SK-MEL-5 (cell line): ENCODE results near the gene PAIP2. TPM values are rescaled to one million over a fixed set of nuclear protein-coding genes. Genes with fewer than 3 reads are reported as not detected.
"Not testable (repeated sequence)": the region's sequence is repeated elsewhere in the genome, so short reads cannot be mapped to it uniquely, and the experiment has no call there.

ENCODE experiments used
- DNase-seq: peaks from one replicate; pipeline ENCODE4 v3.0.0-alpha.2; 2016; ENCODE audit warnings: low read depth, low spot score
- in situ Hi-C: cut with HindIII; loops from 2 replicates; pipeline ENCODE4 v1.10.0; 2016; ENCODE audit warnings: low sequenced_read_pairs, high pct_unique_total_duplicates, low pct_unique_long_range_greater_than_20kb
- total RNA-seq: library from RNA; depleted of rRNA; stranded (reverse); fragments of >200 nt; shearing (Covaris generic); gene quantifications from 2 replicates; pipeline ENCODE4 v1.2.3, GENCODE V29; 2014

Gene PAIP2
- total RNA-seq, 1 experiment from 2014 or later: 84.1 TPM

DNA sequence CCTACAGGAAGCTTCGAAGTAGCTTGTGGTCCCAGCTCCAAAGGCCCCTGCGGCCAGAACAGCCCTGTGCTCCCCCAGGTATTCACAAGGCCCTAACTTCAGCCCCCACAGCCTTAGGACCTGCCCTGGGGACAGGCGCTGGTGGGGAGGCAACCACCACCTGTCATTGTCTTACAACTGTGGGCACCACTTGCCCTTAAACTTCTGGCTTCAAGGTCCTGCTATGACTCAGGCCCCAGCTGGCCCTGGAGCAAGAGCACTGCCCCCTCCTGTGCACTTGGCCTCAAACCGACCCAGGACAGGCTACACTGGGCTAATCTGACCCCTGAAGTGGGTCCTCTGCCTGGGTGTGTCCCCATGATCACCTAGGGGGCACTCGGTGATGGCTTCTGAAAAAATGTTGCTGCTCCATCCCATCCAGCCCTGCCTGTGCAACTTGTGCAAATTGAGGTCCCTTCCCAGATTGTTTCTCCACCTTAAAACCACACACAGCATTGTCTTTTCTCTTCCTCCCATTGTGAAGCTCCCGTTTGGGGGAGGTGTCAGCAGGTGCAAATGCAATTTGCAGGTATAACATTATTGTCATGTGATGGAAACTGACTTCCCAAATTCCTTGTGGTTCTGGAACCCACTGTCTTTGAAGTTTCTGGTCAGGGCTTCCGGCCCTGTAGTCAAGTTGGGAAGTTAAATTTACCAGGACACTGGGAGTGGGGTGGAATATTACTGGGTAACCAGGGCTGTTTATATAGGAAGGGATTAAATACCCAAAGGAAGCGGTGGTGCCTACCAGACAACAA, 54.4 kb downstream of the PAIP2 start:
- DNase-seq: no peak
- in situ Hi-C loops: no loop called here

DNA sequence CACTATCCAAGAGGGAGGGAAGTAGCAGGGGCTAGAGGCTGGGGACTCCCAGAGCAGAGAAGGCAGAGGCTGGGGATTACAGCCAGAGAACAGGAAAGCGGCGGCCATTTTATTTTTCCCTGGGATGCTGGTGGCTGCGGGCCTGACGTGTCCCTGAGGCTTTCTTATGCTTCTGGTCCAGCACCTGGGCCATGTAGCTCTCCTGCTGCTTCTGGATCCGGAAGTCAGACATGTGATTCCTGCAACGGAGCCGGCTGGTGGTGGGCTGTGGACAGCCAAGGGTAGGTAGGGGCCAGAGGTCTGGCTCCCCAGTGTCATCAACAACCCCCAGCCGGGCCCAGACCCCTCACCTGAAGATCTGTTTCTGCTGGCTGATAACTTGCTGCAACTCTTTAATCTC, 55.0 kb downstream of the PAIP2 start:
- no peak for DNase-seq
- in situ Hi-C loops: no loop called here

DNA sequence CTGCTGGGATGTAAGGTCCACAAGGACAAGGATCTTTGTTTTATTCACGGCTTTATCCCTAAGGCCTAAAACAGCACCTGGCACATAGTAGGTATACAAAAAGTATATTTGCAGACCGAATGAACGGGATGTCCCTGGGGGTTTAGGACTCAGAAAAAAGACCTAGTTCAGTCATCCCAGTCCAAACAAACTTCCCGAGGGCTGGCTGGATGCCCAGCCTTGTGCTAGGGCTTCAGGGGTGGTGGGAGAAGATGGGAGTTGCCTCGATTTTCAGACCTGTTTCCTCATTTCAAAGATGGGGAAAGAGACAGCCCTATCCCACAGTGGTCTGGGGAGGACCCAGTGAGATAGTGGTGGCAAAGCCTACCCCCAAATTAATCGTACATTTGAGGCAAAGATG, 56.3 kb downstream of the PAIP2 start:
- DNase-seq: no peak
- in situ Hi-C loops: no loop called here

DNA sequence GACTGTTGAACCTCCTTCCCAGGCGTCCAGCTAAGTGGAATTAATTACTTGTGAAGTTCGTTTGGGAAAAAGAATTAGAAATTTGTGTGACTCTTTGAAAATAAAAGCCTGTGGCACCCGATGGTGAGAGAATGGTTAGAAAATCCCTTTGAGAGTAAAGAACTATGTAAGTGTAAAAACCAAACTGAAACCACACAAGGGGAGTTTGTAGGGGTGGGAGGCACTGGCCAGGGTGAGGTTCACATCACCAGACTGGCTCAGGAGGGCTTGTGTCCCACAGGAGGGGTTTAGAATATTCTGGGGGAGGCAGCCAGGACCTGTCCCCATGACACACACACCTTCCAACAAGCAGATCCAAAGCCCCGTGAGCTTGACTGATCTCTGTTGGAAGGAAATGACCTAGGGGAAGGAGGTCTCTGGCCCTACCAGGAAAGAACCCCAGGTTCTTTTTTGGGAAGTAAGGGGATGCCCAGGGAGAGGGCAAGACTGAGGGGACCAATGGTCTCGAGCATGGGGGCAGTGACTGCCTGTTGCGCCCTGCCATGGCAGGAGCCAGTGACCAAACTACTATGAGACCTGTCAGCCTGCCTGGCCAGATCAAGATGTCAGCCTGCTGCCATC, 58.0 kb downstream of the PAIP2 start:
- in situ Hi-C loops: loop anchor here (25.0 kb wide), 1 partner anchor 163 kb away; the partner anchor contains the start of gene UBE2D2

DNA sequence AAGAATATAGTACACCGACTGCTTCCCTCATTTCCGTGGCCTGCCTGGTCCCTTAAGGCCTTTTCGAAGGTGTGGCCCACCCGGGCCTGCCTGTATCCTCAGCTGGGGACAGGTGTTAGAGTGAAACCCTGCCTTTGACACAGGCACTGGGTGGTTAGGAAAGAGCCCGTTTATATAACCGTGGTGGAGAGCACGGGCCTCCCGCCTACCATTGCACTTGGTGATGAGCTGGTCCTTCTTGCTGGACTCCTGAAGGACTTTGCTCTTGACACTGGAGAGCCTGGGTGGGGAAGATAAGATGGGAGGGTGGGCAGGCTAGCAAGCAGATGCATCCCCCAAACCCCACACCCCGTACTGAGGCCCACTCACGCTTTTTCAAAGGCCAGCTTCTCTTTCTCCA, 59.9 kb downstream of the PAIP2 start:
- no peak for DNase-seq
- in situ Hi-C loops: loop anchor here (25.0 kb wide), 1 partner anchor 161 kb away; the partner anchor contains the start of gene UBE2D2

More for the DNA sequence above, 58.0 kb downstream of the PAIP2 start:
- DNase-seq: no peak

DNA sequence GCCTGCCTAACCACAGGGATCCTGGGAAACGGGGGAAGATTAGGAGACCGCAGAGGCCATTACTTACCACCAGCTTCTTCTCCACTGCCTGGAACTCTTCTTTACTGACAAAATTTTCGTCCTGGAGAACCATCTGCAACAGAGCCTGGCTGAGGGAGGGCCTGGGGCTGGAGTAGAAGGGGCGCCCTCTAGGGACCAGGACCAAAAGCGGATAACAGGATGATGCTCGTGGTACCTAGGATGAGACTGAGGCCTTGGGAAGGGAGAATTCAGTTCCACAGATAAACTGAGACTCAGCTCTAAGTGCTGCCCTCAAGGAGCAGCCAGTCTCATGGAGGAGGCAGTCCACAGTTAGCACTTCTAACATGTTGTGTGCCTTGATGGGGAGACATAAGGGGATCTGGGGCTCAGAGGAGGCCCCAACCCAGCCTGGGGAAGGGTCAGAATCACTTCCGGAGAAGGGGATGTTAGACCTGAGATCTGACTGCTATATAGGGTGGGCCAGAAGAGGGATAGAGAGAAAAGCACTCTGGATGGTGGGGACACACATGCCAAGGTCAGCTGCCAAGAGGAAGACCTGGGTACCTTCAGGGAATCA, 61.0 kb downstream of the PAIP2 start:
- in situ Hi-C loops: loop anchor here (25.0 kb wide), 1 partner anchor 160 kb away; the partner anchor contains the start of gene UBE2D2
- DNase-seq: peak; percentile 65

DNA sequence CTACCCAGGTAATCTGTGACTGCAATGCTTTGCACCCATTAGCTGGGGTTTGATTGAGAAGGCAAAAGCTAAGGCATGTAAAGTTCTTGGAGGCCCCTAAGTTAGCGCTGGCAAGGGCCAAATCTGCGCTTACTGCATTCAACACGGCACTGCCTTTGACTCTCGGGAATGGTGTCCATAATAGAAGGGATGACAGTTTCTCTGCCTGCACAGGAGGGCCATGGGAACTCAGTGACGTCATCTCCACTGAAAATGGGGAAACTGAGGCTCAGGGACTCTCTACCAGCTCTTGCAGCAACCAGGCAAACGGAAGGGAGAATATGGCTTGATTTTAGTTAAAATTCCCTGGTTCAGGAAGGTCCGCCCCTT, 61.7 kb downstream of the PAIP2 start:
- in situ Hi-C loops: loop anchor here (25.0 kb wide), 1 partner anchor 159 kb away; the partner anchor contains the start of gene UBE2D2
- DNase-seq: no peak

DNA sequence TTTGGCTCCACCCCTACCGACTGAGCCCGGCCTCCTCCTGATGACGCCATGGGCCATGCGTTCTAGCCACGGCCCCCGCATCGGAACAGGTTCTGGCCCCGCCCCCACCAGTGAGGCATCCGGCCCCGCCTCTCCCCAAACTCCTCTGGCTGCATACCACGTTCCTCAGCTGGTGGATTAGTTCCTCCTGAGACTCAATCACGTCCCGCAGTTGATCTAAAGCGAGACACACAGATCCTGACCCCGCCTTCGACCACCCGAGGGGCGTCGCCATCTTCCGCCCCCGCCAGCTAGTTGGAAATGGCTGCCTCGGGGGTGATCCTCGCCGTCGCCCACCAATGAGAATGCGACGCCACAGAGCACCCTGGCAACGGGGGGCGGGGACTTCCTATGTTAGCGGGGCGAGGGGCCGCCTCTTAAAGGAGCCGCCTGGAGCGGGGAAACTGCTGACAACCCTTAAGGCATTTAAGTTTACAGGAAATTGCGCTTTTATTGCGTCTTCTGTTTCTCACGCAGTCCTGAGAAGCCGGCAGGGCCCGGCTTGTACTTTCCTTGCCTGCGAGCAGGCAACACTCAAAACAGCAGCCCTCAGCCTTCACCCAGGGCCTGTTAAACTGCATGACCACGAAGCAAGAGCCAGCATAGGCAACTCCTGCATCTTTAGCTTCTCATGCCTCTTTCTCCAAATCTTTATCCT, 62.3 kb downstream of the PAIP2 start, which contains the start of gene SPATA24:
SPATA24 (minus strand) TSS at position 303 of the 697 bp plus-strand sequence; CDS start at position 274, 29 bp downstream.
- DNase-seq: peak; percentile 97
- in situ Hi-C loops: loop anchor here (25.0 kb wide), 1 partner anchor 158 kb away; the partner anchor contains the start of gene UBE2D2

DNA sequence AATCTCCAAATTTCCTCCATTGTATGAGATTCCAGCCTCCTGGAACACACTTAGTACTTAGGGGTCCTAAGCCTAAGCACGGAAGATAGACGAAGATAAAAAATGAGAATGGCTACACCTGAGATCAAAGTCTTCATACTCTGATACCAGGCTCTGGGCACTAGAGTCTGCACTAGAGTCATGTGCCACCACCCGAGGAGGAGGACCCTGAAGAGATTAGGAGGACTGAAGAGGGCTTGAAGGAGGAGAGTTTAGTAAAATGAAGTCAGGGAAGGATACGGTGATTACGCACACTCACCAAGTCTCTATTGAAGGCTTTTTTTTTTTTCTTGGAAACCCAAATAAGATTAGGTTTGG, 62.8 kb downstream of the PAIP2 start:
- in situ Hi-C loops: loop anchor here (25.0 kb wide), 1 partner anchor 158 kb away; the partner anchor contains the start of gene UBE2D2
- no peak for DNase-seq

DNA sequence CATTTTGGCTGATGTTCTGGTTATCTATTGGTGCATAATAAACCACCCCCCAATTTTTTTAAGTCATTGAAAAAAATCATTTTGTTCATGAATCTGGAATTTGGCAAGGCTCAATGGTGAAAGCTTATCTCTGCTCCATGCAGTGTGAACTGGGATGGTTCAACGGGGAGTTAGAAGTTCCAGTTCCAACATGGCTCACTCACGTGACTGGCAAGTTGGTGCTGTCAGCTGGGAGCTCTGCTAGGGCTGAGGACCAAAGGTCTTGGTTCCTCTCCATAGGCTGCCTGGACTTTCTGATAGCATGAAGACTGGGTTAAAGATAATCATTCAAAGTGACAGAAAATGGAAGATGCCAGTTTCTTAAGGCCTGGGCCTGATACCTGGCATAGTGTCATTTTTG, 65.3 kb downstream of the PAIP2 start:
- in situ Hi-C loops: loop anchor here (25.0 kb wide), 1 partner anchor 155 kb away; the partner anchor contains the start of gene UBE2D2

DNA sequence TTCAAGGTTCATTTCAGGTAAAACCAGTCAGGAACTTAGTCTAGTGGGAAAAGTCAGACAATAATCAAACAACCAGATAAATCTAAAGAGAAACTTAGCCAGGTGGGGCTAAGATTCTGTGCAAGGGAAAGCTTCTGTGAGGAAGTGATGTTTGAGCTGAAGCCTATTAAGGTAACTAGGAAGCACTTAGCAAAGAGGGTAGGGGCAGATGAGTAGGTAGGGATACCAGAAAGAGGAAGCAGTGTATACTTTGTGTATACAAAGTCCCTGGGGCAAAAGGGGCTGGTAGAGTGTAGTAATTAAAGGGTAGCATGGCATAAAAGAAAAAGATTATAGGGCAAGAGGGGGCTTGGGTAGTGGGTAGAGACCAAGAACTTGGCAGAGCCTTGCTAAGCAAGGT, 65.9 kb downstream of the PAIP2 start:
- in situ Hi-C loops: loop anchor here (25.0 kb wide), 1 partner anchor 155 kb away; the partner anchor contains the start of gene UBE2D2
- no peak for DNase-seq

More for the DNA sequence above, 65.3 kb downstream of the PAIP2 start:
- DNase-seq: no peak

DNA sequence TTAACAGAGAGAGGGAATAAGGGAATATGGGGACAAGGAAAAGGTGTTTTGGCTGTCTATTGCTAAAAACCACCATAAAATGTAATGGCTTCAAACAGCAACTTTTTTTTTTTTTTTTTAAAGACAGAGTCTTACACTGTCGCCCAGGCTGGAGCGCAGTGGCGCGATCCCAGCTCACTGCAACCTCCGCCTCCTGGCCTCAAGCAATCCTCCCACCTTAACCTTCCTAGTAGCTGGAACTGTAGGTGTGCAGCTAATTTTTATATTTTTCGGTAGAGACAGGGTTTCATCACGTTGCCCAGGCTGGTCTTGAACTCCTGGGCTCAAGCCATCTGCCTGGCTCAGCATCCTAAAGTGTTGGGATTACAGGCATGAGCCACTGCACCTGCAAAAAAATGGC, 66.5 kb downstream of the PAIP2 start:
- DNase-seq: no peak
- in situ Hi-C loops: loop anchor here (25.0 kb wide), 1 partner anchor 154 kb away; the partner anchor contains the start of gene UBE2D2

DNA sequence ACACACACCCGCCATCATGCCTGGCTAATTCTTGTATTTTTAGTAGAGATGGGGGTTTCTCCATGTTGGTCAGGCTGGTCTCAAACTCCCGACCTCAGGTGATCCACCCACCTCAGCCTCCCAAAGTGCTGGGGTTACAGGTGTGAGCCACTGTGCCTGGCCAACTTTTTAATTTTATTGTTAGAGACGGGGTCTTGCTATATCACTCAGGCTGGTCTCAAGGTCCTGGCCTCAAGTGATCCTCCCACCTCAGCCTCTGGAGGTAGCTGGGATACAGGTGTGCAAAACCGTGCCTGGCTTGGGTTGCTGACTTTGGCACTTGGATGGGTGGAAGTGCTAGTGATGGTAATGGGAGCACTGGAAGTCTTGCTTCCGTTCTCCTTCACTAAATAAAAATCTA, 67.5 kb downstream of the PAIP2 start:
- in situ Hi-C loops: loop anchor here (25.0 kb wide), 1 partner anchor 153 kb away; the partner anchor contains the start of gene UBE2D2
- DNase-seq: not testable (repeated sequence)

DNA sequence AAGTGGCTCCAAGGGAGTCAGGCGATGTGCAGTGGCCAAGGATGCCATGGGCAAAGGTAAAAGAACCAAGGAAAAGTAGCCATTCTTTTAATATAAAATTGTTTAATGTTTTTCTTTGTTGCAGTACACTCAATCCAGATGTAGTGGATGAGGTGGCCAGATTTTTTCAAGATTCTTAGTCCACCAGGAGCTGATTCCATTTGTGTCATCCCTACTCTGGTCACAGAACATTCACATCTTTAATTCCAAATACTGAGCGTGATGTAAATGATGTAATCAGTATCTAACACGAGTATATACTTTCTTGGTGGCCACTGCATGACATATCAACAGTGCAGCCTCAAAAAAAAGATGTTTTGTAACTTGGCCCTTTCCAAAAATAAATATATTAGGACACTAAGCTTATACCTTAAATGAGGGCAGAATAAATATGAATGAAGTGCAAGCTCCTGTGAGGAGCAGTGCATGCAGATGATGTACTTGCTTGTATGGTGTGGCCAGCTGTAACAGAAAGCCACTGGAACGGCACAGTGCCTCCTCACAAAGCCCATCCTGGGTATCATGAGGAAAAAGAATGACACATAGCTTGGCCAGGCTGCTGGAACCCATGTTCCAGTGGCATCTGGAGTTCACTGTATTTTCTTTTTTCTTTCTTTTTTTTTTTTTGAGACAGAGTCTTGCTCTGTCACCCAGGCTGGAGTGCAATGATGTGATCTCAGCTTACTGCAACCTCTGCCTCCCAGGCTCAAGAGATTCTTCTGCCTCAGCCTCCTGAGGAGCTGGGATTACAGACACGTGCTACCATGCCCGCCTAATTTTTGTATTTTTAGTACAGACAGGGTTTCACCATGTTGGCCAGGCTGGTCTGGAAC, 68.7 kb downstream of the PAIP2 start:
- in situ Hi-C loops: loop anchor here (25.0 kb wide), 1 partner anchor 152 kb away; the partner anchor contains the start of gene UBE2D2
- no peak for DNase-seq

DNA sequence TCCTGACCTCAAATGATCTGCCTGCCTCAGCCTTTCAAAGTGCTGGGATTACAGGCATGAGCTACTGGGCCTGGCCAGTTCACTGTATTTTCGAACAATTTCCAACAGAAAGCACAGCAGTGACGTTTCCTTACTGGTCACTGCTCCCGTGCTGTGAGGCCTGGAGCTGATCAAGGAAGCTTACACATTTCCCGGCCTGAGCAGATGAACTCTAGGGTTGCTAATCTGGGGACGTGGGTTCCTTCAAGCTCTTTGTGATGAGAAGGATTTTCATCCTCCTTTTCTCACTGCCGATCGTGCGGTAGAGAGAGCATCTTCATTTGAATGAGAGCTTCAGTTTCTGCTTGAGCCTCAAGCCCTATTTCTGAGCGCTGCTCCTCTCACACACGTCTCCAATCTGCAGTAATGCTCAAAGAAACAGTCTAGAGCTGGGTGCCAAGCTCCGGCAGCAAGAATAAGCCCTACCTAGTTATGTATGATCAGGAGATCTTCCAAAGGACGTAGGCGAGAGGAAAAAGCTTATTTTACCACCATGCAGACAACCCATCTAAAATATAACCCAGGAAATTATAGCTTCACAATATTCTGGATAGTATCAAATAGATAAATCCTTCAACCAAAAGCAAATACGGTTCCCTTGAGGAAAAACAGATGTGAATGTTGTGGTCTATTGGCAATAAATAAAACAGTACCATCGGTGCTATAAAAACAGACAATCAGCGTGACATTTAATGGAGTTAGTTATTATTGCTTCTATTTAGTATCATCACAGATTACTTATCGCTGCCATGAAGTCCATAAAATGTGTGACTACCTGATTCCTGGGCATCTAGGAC, 69.6 kb downstream of the PAIP2 start:
- in situ Hi-C loops: loop anchor here (25.0 kb wide), 1 partner anchor 151 kb away; the partner anchor contains the start of gene UBE2D2
- no peak for DNase-seq

DNA sequence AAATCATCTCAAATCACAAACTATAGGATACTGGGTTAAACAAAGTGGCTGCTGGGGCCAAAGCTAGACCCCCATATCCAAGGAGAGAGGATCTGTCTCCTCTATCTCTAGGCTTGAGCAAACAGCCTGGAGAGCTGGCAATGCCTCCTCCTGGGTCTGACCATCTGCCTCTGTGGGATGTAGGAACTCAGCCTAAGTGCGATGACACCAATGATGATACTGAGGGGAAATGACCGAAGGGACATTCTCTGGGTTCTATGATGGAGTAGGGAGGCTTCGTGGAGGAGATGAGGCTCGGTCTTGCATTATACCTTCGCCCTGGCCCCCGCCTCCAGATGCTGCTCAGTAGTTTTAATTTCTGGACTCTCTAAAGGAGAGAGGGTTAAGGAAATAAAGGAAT, 71.5 kb downstream of the PAIP2 start:
- no peak for DNase-seq
- in situ Hi-C loops: loop anchor here (25.0 kb wide), 1 partner anchor 149 kb away; the partner anchor contains the start of gene UBE2D2
